PC-9 (cell line): ENCODE measurements around the gene CCDC167. TPM values are rescaled to one million over a fixed set of nuclear protein-coding genes. Genes with fewer than 3 reads are reported as not detected.

ENCODE experiments used
- BruUV-seq: library from RNA; stranded (reverse); fragments of 400-500 nt; replicated peaks from 2 replicates; lab custom pipeline; 2021; lab: Mats Ljungman, UMichigan
- CTCF ChIA-PET: fragments of 300-600 bp; sonication (Branson Sonifier 250); formaldehyde crosslinking; loops from one replicate; lab custom pipeline; 2022; ENCODE audit warnings: antibody characterized with exemption; lab: Charles Lee
- POLR2A ChIA-PET: fragments of 300-600 bp; sonication (Branson Sonifier 250); formaldehyde crosslinking; loops from one replicate; lab custom pipeline; 2022; ENCODE audit warnings: antibody characterized with exemption; ENCODE audit not compliant: unreplicated experiment; lab: Charles Lee
- DNase-seq, 2 experiments: peaks; one replicate each; pipeline versions ENCODE4 v3.0.0 to v3.0.0-alpha.2; 2015 to 2022; ENCODE audit warnings: mixed read lengths in 1 of 2
- H2AFZ ChIP-seq: fragments of 200-600 bp; sonication (generic); 2 replicates; pipeline ENCODE4 v1.8.1; 2017; ENCODE audit warnings: antibody characterized with exemption
- H3F3A ChIP-seq: fragments of 200-600 bp; sonication (generic); 2 replicates; pipeline ENCODE4 v1.8.1; 2017; ENCODE audit warnings: antibody characterized with exemption, mild to moderate bottlenecking, low read depth; ENCODE audit not compliant: insufficient read depth
- H3K27ac ChIP-seq: fragments of 200-600 bp; sonication (generic); 2 replicates; pipeline ENCODE4 v1.6.1; 2016; ENCODE audit warnings: mixed run types
- H3K27me3 ChIP-seq: fragments of 200-600 bp; sonication (generic); 2 replicates; pipeline ENCODE4 v1.6.1; 2016; ENCODE audit warnings: low read depth, mixed run types; ENCODE audit not compliant: insufficient read depth
- H3K36me3 ChIP-seq: fragments of 200-600 bp; sonication (generic); 2 replicates; pipeline ENCODE4 v1.6.1; 2016; ENCODE audit warnings: low read depth, mixed run types
- H3K4me1 ChIP-seq: fragments of 200-600 bp; sonication (generic); replicated peaks from 2 replicates; pipeline ENCODE4 v1.6.1; 2016; ENCODE audit warnings: mixed run types; ENCODE audit not compliant: insufficient read depth
- H3K4me2 ChIP-seq: fragments of 200-600 bp; sonication (generic); 2 replicates; pipeline ENCODE4 v1.6.1; 2017; ENCODE audit warnings: mixed run types
- H3K4me3 ChIP-seq: fragments of 200-600 bp; sonication (generic); 2 replicates; pipeline ENCODE4 v1.6.1; 2016; ENCODE audit warnings: mixed run types
- H3K79me2 ChIP-seq: fragments of 200-600 bp; sonication (generic); 2 replicates; pipeline ENCODE4 v1.6.1; 2017; ENCODE audit warnings: low read depth, mixed run types
- H3K9me2 ChIP-seq: fragments of 200-600 bp; sonication (generic); 2 replicates; pipeline ENCODE4 v1.8.1; 2017; ENCODE audit warnings: mild to moderate bottlenecking; ENCODE audit not compliant: insufficient read depth
- H3K9me3 ChIP-seq: fragments of 200-600 bp; sonication (generic); 2 replicates; pipeline ENCODE4 v1.8.1; 2016; ENCODE audit warnings: low read depth; ENCODE audit not compliant: insufficient read depth
- H4K20me1 ChIP-seq: fragments of 200-600 bp; sonication (generic); 2 replicates; pipeline ENCODE4 v1.8.1; 2017; ENCODE audit not compliant: insufficient read depth
- EZH2 ChIP-seq: fragments of 200-600 bp; sonication (generic); IDR thresholded peaks from 2 replicates; pipeline ENCODE4 v1.8.0; 2017; ENCODE audit warnings: antibody characterized with exemption, low read depth
- intact Hi-C: fragments of 100-400 bp; cut with micrococcal nuclease; formaldehyde crosslinking; loops from one replicate; pipeline ENCODE4 v1.10.0; 2022; ENCODE audit not compliant: unreplicated experiment
- total RNA-seq: library from RNA; stranded (reverse); gene quantifications from 2 replicates; pipeline ENCODE4 v1.2.3, GENCODE V29; 2021
- TF ChIP-seq, protein P1 (sequence below): fragments of 200-600 bp; sonication (generic); conservative IDR thresholded peaks from 2 replicates; pipeline ENCODE4 v1.6.1; 2017; ENCODE audit warnings: mixed run types, antibody characterized with exemption, mild to moderate bottlenecking, moderate library complexity

The CCDC167 gene
- total RNA-seq, 1 experiment from 2014 or later: 29.4 TPM

DNA sequence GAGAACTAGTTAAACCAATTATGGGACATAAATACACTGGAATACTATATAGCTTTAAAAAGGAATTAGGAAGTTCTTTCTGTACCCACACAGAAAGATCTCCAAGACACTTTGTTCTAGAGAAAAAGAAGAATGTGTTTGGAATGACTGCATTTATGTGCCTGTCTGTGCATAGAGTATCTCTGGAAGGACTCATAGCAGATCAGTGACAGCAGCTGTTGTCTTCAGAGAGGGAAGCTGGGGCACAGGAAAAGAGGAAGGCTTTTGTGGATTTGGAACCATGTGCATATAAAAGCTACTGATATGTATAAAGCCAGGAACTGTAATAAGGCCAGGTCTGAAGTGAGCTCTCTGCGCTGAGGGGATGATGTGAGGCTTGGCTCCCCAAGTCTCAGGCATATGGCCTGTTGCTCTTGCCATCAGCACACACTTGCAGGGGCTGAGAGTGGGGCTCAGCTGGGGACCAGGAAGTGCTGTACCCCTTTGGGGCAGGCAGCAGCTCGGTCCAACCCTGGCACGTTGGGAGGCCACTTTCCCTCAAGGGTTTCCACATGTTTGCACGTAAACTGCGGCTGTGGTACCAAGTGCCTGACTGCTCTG, 31.8 kb upstream of the CCDC167 start:
- Histone ChIP-seq H3K4me3 (no peak overlapping the region), H3K79me2 (no peaks in the 10 kb centered on the region), H3K4me1 (no peaks in the 10 kb centered on the region), H3K27me3 (0 out of 2 replicates have a peak, but pooled peaks cover 11% of the 10 kb centered on the region), H3K9me2 (no peaks in the 10 kb centered on the region), H3F3A (no peaks in the 10 kb centered on the region), H3K36me3 (no peaks in the 10 kb centered on the region), H3K4me2 (no peak overlapping the region), H3K27ac (no peak overlapping the region), H3K9me3 (no peaks in the 10 kb centered on the region), H2AFZ (no peak overlapping the region), H4K20me1 (no peaks in the 10 kb centered on the region)
- no TSS peak for BruUV-seq
- TF ChIP-seq, protein P1, sequence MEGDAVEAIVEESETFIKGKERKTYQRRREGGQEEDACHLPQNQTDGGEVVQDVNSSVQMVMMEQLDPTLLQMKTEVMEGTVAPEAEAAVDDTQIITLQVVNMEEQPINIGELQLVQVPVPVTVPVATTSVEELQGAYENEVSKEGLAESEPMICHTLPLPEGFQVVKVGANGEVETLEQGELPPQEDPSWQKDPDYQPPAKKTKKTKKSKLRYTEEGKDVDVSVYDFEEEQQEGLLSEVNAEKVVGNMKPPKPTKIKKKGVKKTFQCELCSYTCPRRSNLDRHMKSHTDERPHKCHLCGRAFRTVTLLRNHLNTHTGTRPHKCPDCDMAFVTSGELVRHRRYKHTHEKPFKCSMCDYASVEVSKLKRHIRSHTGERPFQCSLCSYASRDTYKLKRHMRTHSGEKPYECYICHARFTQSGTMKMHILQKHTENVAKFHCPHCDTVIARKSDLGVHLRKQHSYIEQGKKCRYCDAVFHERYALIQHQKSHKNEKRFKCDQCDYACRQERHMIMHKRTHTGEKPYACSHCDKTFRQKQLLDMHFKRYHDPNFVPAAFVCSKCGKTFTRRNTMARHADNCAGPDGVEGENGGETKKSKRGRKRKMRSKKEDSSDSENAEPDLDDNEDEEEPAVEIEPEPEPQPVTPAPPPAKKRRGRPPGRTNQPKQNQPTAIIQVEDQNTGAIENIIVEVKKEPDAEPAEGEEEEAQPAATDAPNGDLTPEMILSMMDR: no peak
- no peak for TF ChIP-seq EZH2
- no peak for DNase-seq
- intact Hi-C loops: loop anchor here (10.0 kb wide), 1 partner anchor 47 kb away; no protein-coding TSS in a partner anchor
- CTCF ChIA-PET: interaction anchor here (0.7 kb wide), 1 partner anchor 37 kb away, joined by 4 read pairs; no protein-coding TSS in a partner anchor
- POLR2A ChIA-PET: interaction anchor here (0.6 kb wide), 1 partner anchor 1125 kb away, joined by 4 read pairs; no protein-coding TSS in a partner anchor

DNA sequence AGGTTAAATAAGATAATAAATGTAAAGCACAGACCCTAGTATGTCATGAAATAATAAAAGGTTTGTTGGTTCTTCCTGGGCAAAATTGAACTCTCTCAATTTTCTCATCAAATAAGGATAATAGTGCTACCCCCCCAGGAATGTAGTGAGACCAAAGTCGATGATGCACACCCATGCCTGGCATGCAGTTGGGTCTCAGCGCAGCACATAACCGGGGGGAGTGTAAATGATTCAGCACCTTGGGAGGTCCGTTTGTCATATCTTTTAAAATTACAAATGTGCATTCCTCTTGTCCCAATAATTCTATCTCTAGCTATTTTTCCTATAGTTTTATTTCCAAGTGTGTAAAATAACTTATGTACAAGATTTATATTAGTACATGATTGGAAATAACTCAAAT, 31.3 kb upstream of the CCDC167 start:
- H3K27me3 ChIP-seq: 0 out of 2 replicates have a peak, but pooled peaks cover 11% of the 10 kb centered on the region
- no peak for DNase-seq
- H4K20me1 ChIP-seq: no peaks in the 10 kb centered on the region
- no peak overlapping the region for H2AFZ ChIP-seq
- no peak overlapping the region for H3K4me2 ChIP-seq
- H3K9me2 ChIP-seq: no peaks in the 10 kb centered on the region
- BruUV-seq: no TSS peak
- CTCF ChIA-PET: interaction anchor here (0.7 kb wide), 1 partner anchor 37 kb away, joined by 4 read pairs; no protein-coding TSS in a partner anchor
- H3K4me3 ChIP-seq: no peak overlapping the region
- H3K27ac ChIP-seq: no peak overlapping the region
- H3K36me3 ChIP-seq: no peaks in the 10 kb centered on the region
- no peaks in the 10 kb centered on the region for H3K9me3 ChIP-seq
- no peaks in the 10 kb centered on the region for H3K4me1 ChIP-seq
- POLR2A ChIA-PET: interaction anchor here (0.6 kb wide), 1 partner anchor 1126 kb away, joined by 4 read pairs; no protein-coding TSS in a partner anchor
- TF ChIP-seq, protein P1: no peak
- TF ChIP-seq EZH2: no peak
- H3K79me2 ChIP-seq: no peaks in the 10 kb centered on the region
- no peaks in the 10 kb centered on the region for H3F3A ChIP-seq
- intact Hi-C loops: loop anchor here (10.0 kb wide), 1 partner anchor 46 kb away; no protein-coding TSS in a partner anchor

DNA sequence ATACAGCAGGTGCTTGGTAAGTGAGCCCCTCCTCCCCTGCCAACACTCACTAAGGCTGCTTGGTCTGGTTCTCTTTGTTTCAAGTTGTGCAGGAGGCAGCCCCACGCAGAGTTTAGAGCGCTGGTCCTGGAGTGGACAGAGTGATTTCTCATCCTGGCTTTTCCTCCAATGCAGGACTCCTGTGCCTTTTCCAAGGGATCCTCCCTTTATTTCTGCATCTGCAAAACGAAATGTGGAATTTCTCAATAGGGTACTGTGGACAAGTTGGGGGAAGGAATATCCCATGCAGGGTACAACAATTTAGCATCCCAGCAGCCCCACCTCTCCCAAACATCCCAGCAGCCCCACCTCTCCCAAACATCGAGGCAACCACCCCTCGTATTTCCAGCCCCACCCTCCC, 30.6 kb upstream of the CCDC167 start:
- Histone ChIP-seq H4K20me1 (no peaks in the 10 kb centered on the region), H3K9me2 (no peaks in the 10 kb centered on the region), H3K4me1 (no peaks in the 10 kb centered on the region), H3K27me3 (0 out of 2 replicates have a peak, but pooled peaks cover 11% of the 10 kb centered on the region), H3K79me2 (no peaks in the 10 kb centered on the region), H2AFZ (no peak overlapping the region), H3F3A (no peaks in the 10 kb centered on the region; the same call in 1 of the 2 replicates), H3K36me3 (no peaks in the 10 kb centered on the region), H3K4me3 (no peak overlapping the region), H3K27ac (no peak overlapping the region), H3K4me2 (no peak overlapping the region), H3K9me3 (no peaks in the 10 kb centered on the region)
- CTCF ChIA-PET: interaction anchor here (1.1 kb wide), 1 partner anchor 8 kb away, joined by 3 read pairs; no protein-coding TSS in a partner anchor
- TF ChIP-seq EZH2: no peak
- TF ChIP-seq, protein P1: no peak
- no peak for DNase-seq
- intact Hi-C loops: loop anchor here (10.0 kb wide), 1 partner anchor 45 kb away; no protein-coding TSS in a partner anchor
- POLR2A ChIA-PET: no interaction called here
- BruUV-seq: no TSS peak
